ENCODE results near the gene FREY1. TPM values are rescaled to one million over a fixed set of nuclear protein-coding genes. Genes with fewer than 3 reads are reported as not detected.
A peak's percentile ranks its signal among the peaks of the same experiment; 100 is the strongest.

The FREY1 gene
- polyA plus RNA-seq, 3 donors, result 0.37 TPM; not detected in 2

GRCh38 chr11:45921561-45922424 lies 14.7 kb upstream of the FREY1 start:
- H3K4me1 ChIP-seq (ENCODE audit: control insufficient read depth in 1 of 2, insufficient read depth in 2 of 2, low read length in 2 of 2), result peaks cover 19 to 28% of the 10 kb centered on the region in 2 donors
- H3K27ac Mint-ChIP-seq, result no peak overlapping the region

More at GRCh38 chr11:45921561-45922424, 14.7 kb upstream of the FREY1 start:
- Histone ChIP-seq H3K9ac (ENCODE audit: insufficient read depth, low read length, poor library complexity, severe bottlenecking) (no peak overlapping the region), H3K27me3 (ENCODE audit: control insufficient read depth in 2 of 2, insufficient read depth in 2 of 2, low read length in 2 of 2) (peaks cover 6 to 23% of the 10 kb centered on the region in 2 donors), H3K27ac (ENCODE audit: low read depth in 1 of 2, low read length in 2 of 2) (no peak overlapping the region), H3K36me3 (replicated peaks in 1 of 2; ENCODE audit: control insufficient read depth in 1 of 2, insufficient read depth in 2 of 2, low read length in 2 of 2) (no peaks in the 10 kb centered on the region), H3K9me3 (replicated peaks in 1 of 2; ENCODE audit: control insufficient read depth in 1 of 2, insufficient read depth in 1 of 2, low read length in 2 of 2) (no peaks in the 10 kb centered on the region), H3K4me3 (replicated peaks in 1 of 3; ENCODE audit: low read depth in 2 of 3, low read length in 3 of 3) (peak overlapping the region in 1 of 3 experiments; percentile 65), H3K79me2 (ENCODE audit: insufficient read depth, low read length) (peaks cover 8% of the 10 kb centered on the region), H4K20me1 (ENCODE audit: insufficient read depth, low read length) (peaks cover 5% of the 10 kb centered on the region), H3K4me2 (replicated peaks; ENCODE audit: extremely low read depth, low read length, poor library complexity, severe bottlenecking) (peak overlapping the region; percentile 74), H2AFZ (ENCODE audit: insufficient read depth, low read depth, low read length, poor library complexity, severe bottlenecking) (peak overlapping the region; percentile 78)
- Mint-ChIP-seq H3K4me1 (peaks cover 26% of the 10 kb centered on the region), H3K36me3 (peaks cover 3 to 9% of the 10 kb centered on the region in 2 donors), H3K27me3 (ENCODE audit: low read depth in 3 of 3) (peaks cover 19 to 35% (median 34%) of the 10 kb centered on the region in 3 donors), H3K4me3 (peak overlapping the region; percentile 16 to 81), H3K9me3 (peaks cover 0 to 10% (median 6%) of the 10 kb centered on the region in 7 donors)
- DNase-seq, result no peak
- WGBS (ENCODE audit: insufficient coverage), result 69% methylated on average over 38 of the region's 54 CpGs
- intact Hi-C loops (cut with micrococcal nuclease), result no loop called here
- TF ChIP-seq, protein P1, sequence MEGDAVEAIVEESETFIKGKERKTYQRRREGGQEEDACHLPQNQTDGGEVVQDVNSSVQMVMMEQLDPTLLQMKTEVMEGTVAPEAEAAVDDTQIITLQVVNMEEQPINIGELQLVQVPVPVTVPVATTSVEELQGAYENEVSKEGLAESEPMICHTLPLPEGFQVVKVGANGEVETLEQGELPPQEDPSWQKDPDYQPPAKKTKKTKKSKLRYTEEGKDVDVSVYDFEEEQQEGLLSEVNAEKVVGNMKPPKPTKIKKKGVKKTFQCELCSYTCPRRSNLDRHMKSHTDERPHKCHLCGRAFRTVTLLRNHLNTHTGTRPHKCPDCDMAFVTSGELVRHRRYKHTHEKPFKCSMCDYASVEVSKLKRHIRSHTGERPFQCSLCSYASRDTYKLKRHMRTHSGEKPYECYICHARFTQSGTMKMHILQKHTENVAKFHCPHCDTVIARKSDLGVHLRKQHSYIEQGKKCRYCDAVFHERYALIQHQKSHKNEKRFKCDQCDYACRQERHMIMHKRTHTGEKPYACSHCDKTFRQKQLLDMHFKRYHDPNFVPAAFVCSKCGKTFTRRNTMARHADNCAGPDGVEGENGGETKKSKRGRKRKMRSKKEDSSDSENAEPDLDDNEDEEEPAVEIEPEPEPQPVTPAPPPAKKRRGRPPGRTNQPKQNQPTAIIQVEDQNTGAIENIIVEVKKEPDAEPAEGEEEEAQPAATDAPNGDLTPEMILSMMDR (IDR thresholded peaks at IDR 0.05), result no peak
